GM23248 (cell line): ENCODE results near the gene PRKCQ. TPM values are rescaled to one million over a fixed set of nuclear protein-coding genes. Genes with fewer than 3 reads are reported as not detected.

Source experiments
- DNase-seq: peaks from one replicate; pipeline ENCODE4 v3.0.0-alpha.2; 2015
- H2AFZ ChIP-seq: fragments of 200-600 bp; sonication (generic); 2 replicates; pipeline ENCODE4 v1.6.1; 2016; ENCODE audit warnings: antibody characterized with exemption
- H3F3A ChIP-seq: fragments of 200-600 bp; sonication (generic); 2 replicates; pipeline ENCODE4 v1.6.1; 2016; ENCODE audit warnings: mild to moderate bottlenecking, antibody characterized with exemption, mixed run types; ENCODE audit not compliant: insufficient read depth
- H3K27ac ChIP-seq: fragments of 200-600 bp; sonication (generic); 2 replicates; pipeline ENCODE4 v1.5.1; 2016; ENCODE audit warnings: mild to moderate bottlenecking
- H3K27me3 ChIP-seq: fragments of 200-600 bp; sonication (generic); replicated peaks from 2 replicates; pipeline ENCODE4 v1.6.1; 2016; ENCODE audit warnings: mild to moderate bottlenecking; ENCODE audit not compliant: insufficient read depth
- H3K36me3 ChIP-seq: fragments of 200-600 bp; sonication (generic); 2 replicates; pipeline ENCODE4 v1.6.1; 2016; ENCODE audit warnings: low read depth, mild to moderate bottlenecking
- H3K4me1 ChIP-seq: fragments of 200-600 bp; sonication (generic); 2 replicates; pipeline ENCODE4 v1.6.1; 2016; ENCODE audit warnings: mild to moderate bottlenecking; ENCODE audit not compliant: insufficient read depth
- H3K4me2 ChIP-seq: fragments of 200-600 bp; sonication (generic); one replicate; pipeline ENCODE4 v1.6.1; 2016; ENCODE audit warnings: mild to moderate bottlenecking; ENCODE audit not compliant: unreplicated experiment
- H3K4me3 ChIP-seq: fragments of 200-600 bp; sonication (generic); 2 replicates; pipeline ENCODE4 v1.5.1; 2016; ENCODE audit warnings: mild to moderate bottlenecking
- H3K79me2 ChIP-seq: fragments of 200-600 bp; sonication (generic); 2 replicates; pipeline ENCODE4 v1.6.1; 2016; ENCODE audit warnings: mild to moderate bottlenecking; ENCODE audit not compliant: insufficient read depth
- H3K9ac ChIP-seq: fragments of 200-600 bp; sonication (generic); 2 replicates; pipeline ENCODE4 v1.6.1; 2016; ENCODE audit warnings: mild to moderate bottlenecking
- H3K9me2 ChIP-seq: fragments of 200-600 bp; sonication (generic); 2 replicates; pipeline ENCODE4 v1.6.1; 2016; ENCODE audit warnings: mixed run types, mild to moderate bottlenecking, moderate library complexity; ENCODE audit not compliant: insufficient read depth
- H3K9me3 ChIP-seq: fragments of 200-600 bp; sonication (generic); one replicate; pipeline ENCODE4 v1.6.1; 2017; ENCODE audit warnings: low read depth
- H4K20me1 ChIP-seq: fragments of 200-600 bp; sonication (generic); 2 replicates; pipeline ENCODE4 v1.6.0; 2016; ENCODE audit not compliant: insufficient read depth
- EZH2 ChIP-seq: fragments of 200-600 bp; sonication (generic); IDR thresholded peaks from 2 replicates; pipeline ENCODE4 v1.6.1; 2018; ENCODE audit warnings: antibody characterized with exemption, mild to moderate bottlenecking; ENCODE audit not compliant: insufficient read depth, poor library complexity, severe bottlenecking
- EZH2phosphoT487 ChIP-seq: fragments of 200-600 bp; sonication (generic); IDR thresholded peaks from 2 replicates; pipeline ENCODE4 v1.6.1; 2018; ENCODE audit warnings: antibody characterized with exemption, moderate library complexity, mild to moderate bottlenecking, low read depth; ENCODE audit not compliant: insufficient read depth
- WGBS, 2 experiments: methylation state at CpG; one replicate each; pipeline ENCODE4 v1.1.6; 2015 to 2017; ENCODE audit warnings: low lambda C conversion rate in 2 of 2, low coverage in 1 of 2; ENCODE audit errors: missing lambda C conversion rate in 2 of 2; 5-methylcytosine and 5-hydroxymethylcytosine counted together
- in situ Hi-C: fragments of 300-500 bp; cut with MboI; formaldehyde crosslinking; loops from 2 replicates; pipeline ENCODE4 v1.15.0; 2020
- polyA plus RNA-seq: library from polyadenylated mRNA; unstranded; fragments of >200 nt; fragmentation: Nextera tagmentation; extraction: Ambion mirVana; gene quantifications from 2 replicates; pipeline ENCODE4 v1.2.1, GENCODE V29; 2016
- total RNA-seq: library from RNA; depleted of rRNA; stranded (reverse); fragments of >200 nt; shearing (Covaris generic); gene quantifications from 2 replicates; pipeline ENCODE4 v1.2.3, GENCODE V29; 2014

PRKCQ gene
- total and polyA plus RNA-seq, 2 experiments from 2014 or later = not detected

DNA sequence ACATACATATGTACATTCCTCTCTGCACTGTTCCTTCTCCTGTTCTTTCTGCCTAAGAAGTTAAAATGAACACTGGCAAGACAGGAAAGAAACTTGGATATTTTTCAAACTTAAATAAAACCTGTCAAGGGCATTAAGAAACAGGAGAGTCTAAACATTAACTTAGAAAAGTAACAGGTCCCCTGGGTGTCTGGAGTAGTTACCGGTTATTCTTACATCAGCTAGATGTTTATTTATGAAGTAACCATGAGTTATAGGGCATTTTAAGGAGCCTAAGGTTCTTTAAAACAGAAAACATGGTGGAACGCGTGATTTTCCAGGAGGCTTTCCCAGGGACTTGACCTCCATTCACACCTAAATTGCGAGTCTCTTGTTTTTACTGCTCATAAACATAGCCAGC lies 148.2 kb downstream of the PRKCQ start:
- Histone ChIP-seq H3K4me2 (no peak overlapping the region), H3K4me1 (no peaks in the 10 kb centered on the region), H3K27me3 (peaks cover 21% of the 10 kb centered on the region), H3K9me3 (no peaks in the 10 kb centered on the region), H3K4me3 (no peak overlapping the region), H3K27ac (no peak overlapping the region), H3K9ac (no peak overlapping the region), H4K20me1 (no peaks in the 10 kb centered on the region), H3F3A (no peaks in the 10 kb centered on the region), H3K79me2 (no peaks in the 10 kb centered on the region), H3K9me2 (no peaks in the 10 kb centered on the region), H2AFZ (no peak overlapping the region), H3K36me3 (no peaks in the 10 kb centered on the region)
- no peak for DNase-seq
- in situ Hi-C loops = loop anchor here (25.0 kb wide), 1 partner anchor 980 kb away; the partner anchor contains the start of gene SFMBT2
- WGBS, 2 experiments = 8 to 14% methylated on average over 4 of the region's 4 CpGs
- TF ChIP-seq EZH2phosphoT487 (no peak), EZH2 (no peak)

DNA sequence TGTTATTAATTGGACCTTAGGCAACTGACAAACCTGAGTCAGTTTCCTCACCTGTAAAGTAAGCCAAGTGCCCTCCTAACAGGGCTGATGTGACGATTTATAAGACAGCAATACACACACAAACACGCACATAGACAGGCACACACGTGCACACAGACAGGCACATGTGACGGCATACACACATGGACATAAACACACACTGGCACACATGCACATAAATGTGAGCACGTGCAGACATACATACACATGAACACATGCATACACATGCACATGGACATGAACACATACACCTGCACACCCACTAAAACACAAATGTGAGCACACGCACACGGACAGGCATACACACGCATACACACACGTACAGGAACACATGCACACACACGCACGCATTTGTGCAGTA lies 148.9 kb downstream of the PRKCQ start:
- no peak for DNase-seq
- H3K4me1 ChIP-seq = no peaks in the 10 kb centered on the region
- in situ Hi-C loops = loop anchor here (25.0 kb wide), 1 partner anchor 981 kb away; the partner anchor contains the start of gene SFMBT2
- no peaks in the 10 kb centered on the region for H3F3A ChIP-seq
- no peaks in the 10 kb centered on the region for H4K20me1 ChIP-seq
- no peak overlapping the region for H3K4me3 ChIP-seq
- no peaks in the 10 kb centered on the region for H3K36me3 ChIP-seq
- no peak overlapping the region for H2AFZ ChIP-seq
- no peaks in the 10 kb centered on the region for H3K79me2 ChIP-seq
- TF ChIP-seq EZH2phosphoT487 (no peak), EZH2 (no peak)
- no peaks in the 10 kb centered on the region for H3K9me2 ChIP-seq
- no peaks in the 10 kb centered on the region for H3K9me3 ChIP-seq
- H3K4me2 ChIP-seq = no peak overlapping the region
- H3K27ac ChIP-seq = no peak overlapping the region
- peaks cover 21% of the 10 kb centered on the region for H3K27me3 ChIP-seq
- 68 to 72% methylated on average over 11 of the region's 11 CpGs for WGBS, 2 experiments
- no peak overlapping the region for H3K9ac ChIP-seq

DNA sequence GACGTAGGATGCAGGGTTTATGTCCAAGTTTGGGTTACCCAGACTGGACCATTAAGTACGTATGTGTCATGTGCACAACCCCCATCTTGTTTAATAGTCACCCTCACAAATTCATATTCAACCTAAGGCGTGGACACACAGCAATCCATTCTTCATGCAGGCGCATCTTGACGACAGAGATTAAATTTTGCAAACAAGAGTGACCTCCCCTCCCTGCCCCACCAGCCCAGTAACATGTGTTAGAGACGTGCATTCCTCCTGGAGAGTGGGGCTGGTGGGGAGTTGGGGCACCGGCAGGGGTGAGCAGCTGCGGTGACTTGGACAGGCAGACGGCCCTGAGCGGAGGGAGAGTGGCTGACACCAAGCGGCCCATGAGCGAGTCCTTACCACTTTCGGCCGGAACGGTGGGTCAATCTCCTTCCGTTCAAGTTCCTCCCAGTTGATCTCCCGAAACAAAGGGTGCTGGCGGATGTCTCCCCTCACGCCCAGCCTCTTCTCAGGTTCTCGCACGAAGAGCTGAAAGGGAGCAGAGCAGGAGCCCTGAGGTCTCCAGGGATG lies 149.6 kb downstream of the PRKCQ start:
- Histone ChIP-seq H3K27ac (no peak overlapping the region), H3K9me2 (no peaks in the 10 kb centered on the region), H3K79me2 (no peaks in the 10 kb centered on the region), H2AFZ (no peak overlapping the region), H3K4me1 (no peaks in the 10 kb centered on the region), H3K9me3 (no peaks in the 10 kb centered on the region), H3K4me2 (no peak overlapping the region), H3F3A (no peaks in the 10 kb centered on the region), H3K4me3 (no peak overlapping the region), H3K27me3 (peaks cover 21% of the 10 kb centered on the region), H3K36me3 (no peaks in the 10 kb centered on the region), H4K20me1 (no peaks in the 10 kb centered on the region), H3K9ac (no peak overlapping the region)
- in situ Hi-C loops = loop anchor here (25.0 kb wide), 1 partner anchor 982 kb away; the partner anchor contains the start of gene SFMBT2
- no peak for DNase-seq
- 50 to 59% methylated on average over 13 to 21 of the region's 21 CpGs for WGBS, 2 experiments
- no peak for TF ChIP-seq EZH2phosphoT487

DNA sequence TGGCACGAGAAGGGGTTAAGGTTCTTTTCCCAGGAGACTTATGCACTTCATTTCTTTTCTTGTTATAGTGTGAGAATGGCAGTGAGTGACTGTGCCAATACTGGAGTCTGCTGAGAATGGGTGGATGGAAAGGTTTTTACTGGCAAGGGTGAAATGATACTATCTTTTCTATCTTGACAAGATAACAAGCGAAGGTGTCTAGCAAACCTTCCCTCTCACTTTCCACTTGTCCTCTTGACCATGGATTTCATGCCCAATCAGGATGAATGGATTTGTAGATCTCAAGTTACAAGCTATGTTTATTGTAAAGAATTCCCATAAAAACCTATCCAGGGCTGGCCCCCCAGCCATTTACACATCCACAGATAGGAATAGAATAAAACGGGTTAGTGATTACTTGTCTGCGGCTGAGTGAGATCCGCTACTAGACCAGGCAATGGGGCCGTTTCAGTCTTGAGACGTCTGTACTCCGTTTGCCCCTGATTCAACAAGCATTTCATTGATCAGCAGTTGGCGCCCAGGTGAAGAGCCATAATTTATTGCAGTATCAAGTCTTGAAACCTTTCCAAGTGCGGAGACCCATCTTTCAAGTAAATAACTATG lies 152.6 kb downstream of the PRKCQ start:
- H3K4me2 ChIP-seq = no peak overlapping the region
- H3K9me3 ChIP-seq = no peaks in the 10 kb centered on the region
- no peak overlapping the region for H3K27ac ChIP-seq
- H3K4me1 ChIP-seq = no peaks in the 10 kb centered on the region
- no peaks in the 10 kb centered on the region for H3K36me3 ChIP-seq
- H3K9me2 ChIP-seq = no peaks in the 10 kb centered on the region
- H3F3A ChIP-seq = no peaks in the 10 kb centered on the region
- TF ChIP-seq EZH2 (no peak), EZH2phosphoT487 (no peak)
- no peak overlapping the region for H3K4me3 ChIP-seq
- H3K79me2 ChIP-seq = no peaks in the 10 kb centered on the region
- in situ Hi-C loops = loop anchor here (25.0 kb wide), 1 partner anchor 985 kb away; the partner anchor contains the start of gene SFMBT2
- no peak overlapping the region for H3K9ac ChIP-seq
- H4K20me1 ChIP-seq = no peaks in the 10 kb centered on the region
- 51 to 58% methylated on average over 10 of the region's 10 CpGs for WGBS, 2 experiments
- no peak for DNase-seq
- H3K27me3 ChIP-seq = peaks cover 13% of the 10 kb centered on the region
- no peak overlapping the region for H2AFZ ChIP-seq
